ENCODE measurements around the gene ZNF746.

DNA sequence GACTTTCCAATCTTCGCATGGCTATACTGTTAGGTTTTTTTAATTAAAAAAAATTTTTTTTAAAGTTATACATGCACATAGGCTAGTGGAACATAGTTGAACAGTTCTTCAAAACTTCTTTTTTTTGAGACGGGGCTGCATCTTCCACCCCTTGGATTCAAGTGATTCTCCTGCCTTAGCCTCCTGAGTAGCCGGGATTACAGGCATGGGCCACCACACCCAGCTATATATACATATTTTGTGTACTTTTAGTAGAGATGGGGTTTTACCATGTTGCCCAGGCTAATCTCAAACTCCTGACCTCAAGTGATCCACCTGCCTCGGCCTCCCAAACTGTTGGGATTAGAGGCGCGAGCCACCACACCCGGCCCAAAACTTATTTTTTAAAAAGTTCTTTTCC, 54.1 kb downstream of the ZNF746 start:
- no peak for TF ChIP-seq ATF7 (IDR thresholded peaks at IDR 0.05)
- TF ChIP-seq ATF7 (CRISPR knock-in tag; IDR thresholded peaks at IDR 0.05): no peak
- no peak for TF ChIP-seq FOXA1 (IDR thresholded peaks at IDR 0.05)
- no peak for TF ChIP-seq FOXA1 (CRISPR knock-in tag; IDR thresholded peaks at IDR 0.05)
- no peak for TF ChIP-seq KLF9 (CRISPR knock-in tag; IDR thresholded peaks at IDR 0.05; ENCODE audit: low read depth)
- TF ChIP-seq JUN (CRISPR knock-in tag; IDR thresholded peaks at IDR 0.05): no peak
- no peak for TF ChIP-seq ZNF292 (CRISPR knock-in tag; IDR thresholded peaks at IDR 0.05; ENCODE audit: borderline replicate concordance, low read depth)
- no peak for TF ChIP-seq SP1 (IDR thresholded peaks at IDR 0.05)
- TF ChIP-seq SP1 (CRISPR knock-in tag; IDR thresholded peaks at IDR 0.05): no peak
- no peak for TF ChIP-seq RFX5 (IDR thresholded peaks at IDR 0.05; ENCODE audit: low read depth, low read length)
- TF ChIP-seq HNRNPL (IDR thresholded peaks at IDR 0.05; ENCODE audit: low read depth, low read length): no peak
- TF ChIP-seq CTCF (CRISPR knock-in tag; IDR thresholded peaks at IDR 0.05): no peak
- TF ChIP-seq JUND (CRISPR knock-in tag; IDR thresholded peaks at IDR 0.05): no peak
- no peak for TF ChIP-seq UBTF (CRISPR knock-in tag; IDR thresholded peaks at IDR 0.05)
- TF ChIP-seq RAD21 (CRISPR knock-in tag; IDR thresholded peaks at IDR 0.05): no peak
- TF ChIP-seq ZNF451 (CRISPR knock-in tag; IDR thresholded peaks at IDR 0.05): no peak
- no peak for TF ChIP-seq SUZ12 (IDR thresholded peaks at IDR 0.05; ENCODE audit: low read depth, low read length)
